ENCODE data around the gene CTNNA1.
"Not testable (repeated sequence)": the region's sequence is repeated elsewhere in the genome, so short reads cannot be mapped to it uniquely, and the experiment has no call there.

Gene CTNNA1

GRCh38 chr5:138752951-138753793 lies at the start of gene CTNNA1:
TSS of gene CTNNA1 (plus strand) at chr5:138753425. CDS start at chr5:138781925, 28,500 bp downstream.
- peaks cover 0 to 5% (median 0%) of the 10 kb centered on the region in 5 donors for H3K36me3 ChIP-seq (ENCODE audit: control insufficient read depth in 5 of 5, insufficient read depth in 5 of 5, low read length in 5 of 5)
- H3K27ac ChIP-seq (ENCODE audit: low read depth, low read length) = peak within 1 kb of the TSS; percentile 96
- H3K9me3 ChIP-seq (ENCODE audit: control insufficient read depth in 5 of 5, low read length in 5 of 5) = no peaks in the 10 kb centered on the region
- H3K27me3 ChIP-seq (ENCODE audit: control insufficient read depth in 5 of 5, insufficient read depth in 4 of 5, low read length in 5 of 5) = no peaks in the 10 kb centered on the region
- H3K4me3 ChIP-seq (ENCODE audit: low read depth in 1 of 5, low read length in 5 of 5) = peak within 1 kb of the TSS; percentile 75 to 89 (median 88)
- H3K9ac ChIP-seq (ENCODE audit: low read length in 5 of 5) = peak within 1 kb of the TSS; percentile 73 to 99 (median 95)
- peaks cover 4 to 47% (median 42%) of the 10 kb centered on the region in 5 donors for H3K4me1 ChIP-seq (ENCODE audit: control insufficient read depth in 5 of 5, insufficient read depth in 5 of 5, low read length in 5 of 5)

- not testable (repeated sequence) for H3K9ac ChIP-seq (ENCODE audit: low read length in 5 of 5); H3K27me3 ChIP-seq (ENCODE audit: control insufficient read depth in 5 of 5, insufficient read depth in 4 of 5, low read length in 5 of 5); H3K36me3 ChIP-seq (ENCODE audit: control insufficient read depth in 5 of 5, insufficient read depth in 5 of 5, low read length in 5 of 5); H3K9me3 ChIP-seq (ENCODE audit: control insufficient read depth in 5 of 5, low read length in 5 of 5); H3K27ac ChIP-seq (ENCODE audit: low read depth, low read length); H3K4me3 ChIP-seq (ENCODE audit: low read depth in 1 of 5, low read length in 5 of 5)
- H3K4me1 ChIP-seq (ENCODE audit: control insufficient read depth in 5 of 5, insufficient read depth in 5 of 5, low read length in 5 of 5) = peaks cover 0 to 18% (median 3%) of the 10 kb centered on the region in 5 donors
These were observed 49.4 kb upstream of the CTNNA1 start for GRCh38 chr5:138703777-138704176.

GRCh38 chr5:138705007-138705406 lies 48.2 kb upstream of the CTNNA1 start:
- Histone ChIP-seq H3K9me3 (ENCODE audit: control insufficient read depth in 5 of 5, low read length in 5 of 5) (no peaks in the 10 kb centered on the region), H3K27ac (ENCODE audit: low read depth, low read length) (no peak overlapping the region), H3K4me1 (ENCODE audit: control insufficient read depth in 5 of 5, insufficient read depth in 5 of 5, low read length in 5 of 5) (peaks cover 0 to 18% (median 3%) of the 10 kb centered on the region in 5 donors), H3K27me3 (ENCODE audit: control insufficient read depth in 5 of 5, insufficient read depth in 4 of 5, low read length in 5 of 5) (peaks cover 0 to 3% (median 0%) of the 10 kb centered on the region in 5 donors), H3K36me3 (ENCODE audit: control insufficient read depth in 5 of 5, insufficient read depth in 5 of 5, low read length in 5 of 5) (no peaks in the 10 kb centered on the region), H3K4me3 (ENCODE audit: low read depth in 1 of 5, low read length in 5 of 5) (no peak overlapping the region), H3K9ac (ENCODE audit: low read length in 5 of 5) (no peak overlapping the region)

- no peak overlapping the region for H3K27ac ChIP-seq (ENCODE audit: low read depth, low read length)
- H3K9ac ChIP-seq (ENCODE audit: low read length in 5 of 5) = no peak overlapping the region
- no peaks in the 10 kb centered on the region for H3K36me3 ChIP-seq (ENCODE audit: control insufficient read depth in 5 of 5, insufficient read depth in 5 of 5, low read length in 5 of 5)
- H3K4me1 ChIP-seq (ENCODE audit: control insufficient read depth in 5 of 5, insufficient read depth in 5 of 5, low read length in 5 of 5) = peaks cover 0 to 18% (median 3%) of the 10 kb centered on the region in 5 donors
- no peak overlapping the region for H3K4me3 ChIP-seq (ENCODE audit: low read depth in 1 of 5, low read length in 5 of 5)
- H3K27me3 ChIP-seq (ENCODE audit: control insufficient read depth in 5 of 5, insufficient read depth in 4 of 5, low read length in 5 of 5) = peaks cover 0 to 3% (median 0%) of the 10 kb centered on the region in 5 donors
- no peaks in the 10 kb centered on the region for H3K9me3 ChIP-seq (ENCODE audit: control insufficient read depth in 5 of 5, low read length in 5 of 5)
These were observed 47.7 kb upstream of the CTNNA1 start for GRCh38 chr5:138705567-138705966.

GRCh38 chr5:138706655-138707480 lies 46.4 kb upstream of the CTNNA1 start:
- Histone ChIP-seq H3K4me1 (ENCODE audit: control insufficient read depth in 5 of 5, insufficient read depth in 5 of 5, low read length in 5 of 5) (peaks cover 0 to 15% (median 3%) of the 10 kb centered on the region in 5 donors), H3K27me3 (ENCODE audit: control insufficient read depth in 5 of 5, insufficient read depth in 4 of 5, low read length in 5 of 5) (peaks cover 0 to 3% (median 0%) of the 10 kb centered on the region in 5 donors), H3K9me3 (ENCODE audit: control insufficient read depth in 5 of 5, low read length in 5 of 5) (no peaks in the 10 kb centered on the region), H3K9ac (ENCODE audit: low read length in 5 of 5) (no peak overlapping the region), H3K4me3 (ENCODE audit: low read depth in 1 of 5, low read length in 5 of 5) (no peak overlapping the region), H3K27ac (ENCODE audit: low read depth, low read length) (no peak overlapping the region), H3K36me3 (ENCODE audit: control insufficient read depth in 5 of 5, insufficient read depth in 5 of 5, low read length in 5 of 5) (no peaks in the 10 kb centered on the region)

- Histone ChIP-seq H3K9me3 (ENCODE audit: control insufficient read depth in 5 of 5, low read length in 5 of 5) (no peaks in the 10 kb centered on the region), H3K4me1 (ENCODE audit: control insufficient read depth in 5 of 5, insufficient read depth in 5 of 5, low read length in 5 of 5) (peaks cover 0 to 10% (median 0%) of the 10 kb centered on the region in 5 donors), H3K36me3 (ENCODE audit: control insufficient read depth in 5 of 5, insufficient read depth in 5 of 5, low read length in 5 of 5) (no peaks in the 10 kb centered on the region), H3K9ac (ENCODE audit: low read length in 5 of 5) (no peak overlapping the region), H3K27me3 (ENCODE audit: control insufficient read depth in 5 of 5, insufficient read depth in 4 of 5, low read length in 5 of 5) (no peaks in the 10 kb centered on the region), H3K27ac (ENCODE audit: low read depth, low read length) (no peak overlapping the region), H3K4me3 (ENCODE audit: low read depth in 1 of 5, low read length in 5 of 5) (no peak overlapping the region)
These were observed 44.4 kb upstream of the CTNNA1 start for GRCh38 chr5:138708791-138709190.

- Histone ChIP-seq H3K4me1 (ENCODE audit: control insufficient read depth in 5 of 5, insufficient read depth in 5 of 5, low read length in 5 of 5) (peaks cover 0 to 10% (median 0%) of the 10 kb centered on the region in 5 donors), H3K27ac (ENCODE audit: low read depth, low read length) (no peak overlapping the region), H3K36me3 (ENCODE audit: control insufficient read depth in 5 of 5, insufficient read depth in 5 of 5, low read length in 5 of 5) (no peaks in the 10 kb centered on the region), H3K9ac (ENCODE audit: low read length in 5 of 5) (no peak overlapping the region), H3K9me3 (ENCODE audit: control insufficient read depth in 5 of 5, low read length in 5 of 5) (no peaks in the 10 kb centered on the region), H3K27me3 (ENCODE audit: control insufficient read depth in 5 of 5, insufficient read depth in 4 of 5, low read length in 5 of 5) (no peaks in the 10 kb centered on the region), H3K4me3 (ENCODE audit: low read depth in 1 of 5, low read length in 5 of 5) (no peak overlapping the region)
These were observed 44.0 kb upstream of the CTNNA1 start for GRCh38 chr5:138709202-138709601.

GRCh38 chr5:138711087-138711486 lies 42.1 kb upstream of the CTNNA1 start:
- H3K4me1 ChIP-seq (ENCODE audit: control insufficient read depth in 5 of 5, insufficient read depth in 5 of 5, low read length in 5 of 5) = peaks cover 0 to 10% (median 0%) of the 10 kb centered on the region in 5 donors
- no peaks in the 10 kb centered on the region for H3K9me3 ChIP-seq (ENCODE audit: control insufficient read depth in 5 of 5, low read length in 5 of 5)
- no peak overlapping the region for H3K27ac ChIP-seq (ENCODE audit: low read depth, low read length)
- no peak overlapping the region for H3K9ac ChIP-seq (ENCODE audit: low read length in 5 of 5)
- H3K4me3 ChIP-seq (ENCODE audit: low read depth in 1 of 5, low read length in 5 of 5) = no peak overlapping the region
- H3K36me3 ChIP-seq (ENCODE audit: control insufficient read depth in 5 of 5, insufficient read depth in 5 of 5, low read length in 5 of 5) = no peaks in the 10 kb centered on the region
- H3K27me3 ChIP-seq (ENCODE audit: control insufficient read depth in 5 of 5, insufficient read depth in 4 of 5, low read length in 5 of 5) = peaks cover 0 to 3% (median 0%) of the 10 kb centered on the region in 5 donors

GRCh38 chr5:138711811-138712210 lies 41.4 kb upstream of the CTNNA1 start:
- Histone ChIP-seq H3K9me3 (ENCODE audit: control insufficient read depth in 5 of 5, low read length in 5 of 5) (no peaks in the 10 kb centered on the region), H3K4me3 (ENCODE audit: low read depth in 1 of 5, low read length in 5 of 5) (no peak overlapping the region), H3K27ac (ENCODE audit: low read depth, low read length) (no peak overlapping the region), H3K4me1 (ENCODE audit: control insufficient read depth in 5 of 5, insufficient read depth in 5 of 5, low read length in 5 of 5) (peaks cover 0 to 6% (median 0%) of the 10 kb centered on the region in 5 donors), H3K9ac (ENCODE audit: low read length in 5 of 5) (no peak overlapping the region), H3K27me3 (ENCODE audit: control insufficient read depth in 5 of 5, insufficient read depth in 4 of 5, low read length in 5 of 5) (peaks cover 0 to 3% (median 0%) of the 10 kb centered on the region in 5 donors), H3K36me3 (ENCODE audit: control insufficient read depth in 5 of 5, insufficient read depth in 5 of 5, low read length in 5 of 5) (no peaks in the 10 kb centered on the region)

GRCh38 chr5:138712324-138712723 lies 40.9 kb upstream of the CTNNA1 start:
- H3K27ac ChIP-seq (ENCODE audit: low read depth, low read length) = no peak overlapping the region
- no peak overlapping the region for H3K9ac ChIP-seq (ENCODE audit: low read length in 5 of 5)
- H3K4me3 ChIP-seq (ENCODE audit: low read depth in 1 of 5, low read length in 5 of 5) = no peak overlapping the region
- H3K9me3 ChIP-seq (ENCODE audit: control insufficient read depth in 5 of 5, low read length in 5 of 5) = no peaks in the 10 kb centered on the region
- H3K4me1 ChIP-seq (ENCODE audit: control insufficient read depth in 5 of 5, insufficient read depth in 5 of 5, low read length in 5 of 5) = peaks cover 0 to under 1% (median 0%) of the 10 kb centered on the region in 5 donors
- H3K36me3 ChIP-seq (ENCODE audit: control insufficient read depth in 5 of 5, insufficient read depth in 5 of 5, low read length in 5 of 5) = no peaks in the 10 kb centered on the region
- H3K27me3 ChIP-seq (ENCODE audit: control insufficient read depth in 5 of 5, insufficient read depth in 4 of 5, low read length in 5 of 5) = peaks cover 0 to 3% (median 0%) of the 10 kb centered on the region in 5 donors
